DMS 273 (cell line): Measurements from ENCODE around the gene IQGAP3.
"Not testable (repeated sequence)": the region's sequence is repeated elsewhere in the genome, so short reads cannot be mapped to it uniquely, and the experiment has no call there.

ENCODE experiments used
- DNase-seq: peaks from one replicate; lab custom pipeline; 2025; ENCODE audit not compliant: unreplicated experiment; lab: John Stamatoyannopoulos, UW

Gene IQGAP3

GRCh38 chr1:156571919-156572662 is at the start of gene IQGAP3:
Gene IQGAP3, minus strand, starts transcription at chr1:156572565. Its CDS starts 36 bp downstream, at chr1:156572529.
- DNase-seq: peak; percentile 95

- DNase-seq: no peak
Observed at GRCh38 chr1:156619582-156619955, 47.2 kb upstream of the IQGAP3 start.

GRCh38 chr1:156618853-156619581 is 46.7 kb upstream of the IQGAP3 start, which contains the start of gene HAPLN2:
Gene HAPLN2, plus strand, starts transcription at chr1:156619415. Its CDS starts 4,076 bp downstream, at chr1:156623491.
- DNase-seq: peak; percentile 81

- DNase-seq: peak; percentile 77
Observed at GRCh38 chr1:156616463-156616862, 44.1 kb upstream of the IQGAP3 start.

GRCh38 chr1:156615946-156616345 is 43.6 kb upstream of the IQGAP3 start:
- no peak for DNase-seq

- DNase-seq: no peak
Observed at GRCh38 chr1:156612666-156613065, 40.3 kb upstream of the IQGAP3 start.

- DNase-seq: not testable (repeated sequence)
Observed at GRCh38 chr1:156610072-156610471, 37.7 kb upstream of the IQGAP3 start.

- DNase-seq: peak; percentile 76
Observed at GRCh38 chr1:156608981-156609380, 36.6 kb upstream of the IQGAP3 start.

GRCh38 chr1:156608036-156608674 is 35.8 kb upstream of the IQGAP3 start:
- peak; percentile 88 for DNase-seq

- not testable (repeated sequence) for DNase-seq
Observed at GRCh38 chr1:156607344-156607743, 35.0 kb upstream of the IQGAP3 start.

GRCh38 chr1:156602557-156602993 is 30.2 kb upstream of the IQGAP3 start:
- peak; percentile 71 for DNase-seq

GRCh38 chr1:156601892-156602291 is 29.5 kb upstream of the IQGAP3 start:
- DNase-seq: no peak

GRCh38 chr1:156601122-156601830 is 28.9 kb upstream of the IQGAP3 start, which contains the start of gene GPATCH4:
Gene GPATCH4, minus strand, starts transcription at chr1:156601479.
- DNase-seq: peak; percentile 94

- DNase-seq: peak; percentile 63
Observed at GRCh38 chr1:156600733-156601121, 28.4 kb upstream of the IQGAP3 start.

- DNase-seq: peak; percentile 57
Observed at GRCh38 chr1:156599811-156600210, 27.4 kb upstream of the IQGAP3 start.

- no peak for DNase-seq
Observed at GRCh38 chr1:156598731-156599432, 26.5 kb upstream of the IQGAP3 start.

GRCh38 chr1:156598125-156598524 is 25.8 kb upstream of the IQGAP3 start:
- no peak for DNase-seq

- DNase-seq: no peak
Observed at GRCh38 chr1:156596426-156596825, 24.1 kb upstream of the IQGAP3 start.

- DNase-seq: no peak
Observed at GRCh38 chr1:156595016-156595415, 22.7 kb upstream of the IQGAP3 start.

GRCh38 chr1:156594190-156594589 is 21.8 kb upstream of the IQGAP3 start:
- no peak for DNase-seq
